ENCODE measurements around the gene CHST8.
"Not testable (repeated sequence)": the region's sequence is repeated elsewhere in the genome, so short reads cannot be mapped to it uniquely, and the experiment has no call there.

Gene CHST8

DNA sequence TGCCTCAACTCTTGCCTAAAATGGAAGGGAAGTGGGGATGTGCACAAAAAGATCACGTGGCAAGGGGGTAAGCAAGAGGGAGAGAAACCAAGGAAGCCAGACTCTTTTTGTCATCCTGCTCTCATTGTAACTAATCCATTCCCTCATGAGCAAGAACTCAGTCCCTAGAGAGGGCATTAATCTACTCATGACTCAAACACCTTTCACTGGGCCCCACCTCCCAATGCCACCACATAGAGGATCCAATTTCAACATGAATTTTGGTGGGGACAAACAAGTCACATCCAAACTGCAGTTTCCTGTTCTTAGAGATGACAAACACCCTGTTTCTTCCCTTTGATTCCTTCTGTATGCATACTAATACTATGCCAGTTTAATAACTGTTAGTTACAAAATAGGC, 11.2 kb upstream of the CHST8 start:
- TF ChIP-seq, protein P1, sequence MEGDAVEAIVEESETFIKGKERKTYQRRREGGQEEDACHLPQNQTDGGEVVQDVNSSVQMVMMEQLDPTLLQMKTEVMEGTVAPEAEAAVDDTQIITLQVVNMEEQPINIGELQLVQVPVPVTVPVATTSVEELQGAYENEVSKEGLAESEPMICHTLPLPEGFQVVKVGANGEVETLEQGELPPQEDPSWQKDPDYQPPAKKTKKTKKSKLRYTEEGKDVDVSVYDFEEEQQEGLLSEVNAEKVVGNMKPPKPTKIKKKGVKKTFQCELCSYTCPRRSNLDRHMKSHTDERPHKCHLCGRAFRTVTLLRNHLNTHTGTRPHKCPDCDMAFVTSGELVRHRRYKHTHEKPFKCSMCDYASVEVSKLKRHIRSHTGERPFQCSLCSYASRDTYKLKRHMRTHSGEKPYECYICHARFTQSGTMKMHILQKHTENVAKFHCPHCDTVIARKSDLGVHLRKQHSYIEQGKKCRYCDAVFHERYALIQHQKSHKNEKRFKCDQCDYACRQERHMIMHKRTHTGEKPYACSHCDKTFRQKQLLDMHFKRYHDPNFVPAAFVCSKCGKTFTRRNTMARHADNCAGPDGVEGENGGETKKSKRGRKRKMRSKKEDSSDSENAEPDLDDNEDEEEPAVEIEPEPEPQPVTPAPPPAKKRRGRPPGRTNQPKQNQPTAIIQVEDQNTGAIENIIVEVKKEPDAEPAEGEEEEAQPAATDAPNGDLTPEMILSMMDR (IDR thresholded peaks at IDR 0.05; ENCODE audit: insufficient read depth, low read length, poor library complexity, severe bottlenecking), result no peak
- no peaks in the 10 kb centered on the region for H3K36me3 ChIP-seq (ENCODE audit: control insufficient read depth, insufficient read depth, low read length)
- no peak for DNase-seq (ENCODE audit: extremely low read depth, insufficient read length)
- H3K27me3 ChIP-seq (replicated peaks; ENCODE audit: control insufficient read depth, insufficient read depth, low read length), result no peaks in the 10 kb centered on the region; the same call in 1 of the 2 replicates
- no peak overlapping the region for H3K4me3 ChIP-seq (replicated peaks; ENCODE audit: low read depth, low read length)

DNA sequence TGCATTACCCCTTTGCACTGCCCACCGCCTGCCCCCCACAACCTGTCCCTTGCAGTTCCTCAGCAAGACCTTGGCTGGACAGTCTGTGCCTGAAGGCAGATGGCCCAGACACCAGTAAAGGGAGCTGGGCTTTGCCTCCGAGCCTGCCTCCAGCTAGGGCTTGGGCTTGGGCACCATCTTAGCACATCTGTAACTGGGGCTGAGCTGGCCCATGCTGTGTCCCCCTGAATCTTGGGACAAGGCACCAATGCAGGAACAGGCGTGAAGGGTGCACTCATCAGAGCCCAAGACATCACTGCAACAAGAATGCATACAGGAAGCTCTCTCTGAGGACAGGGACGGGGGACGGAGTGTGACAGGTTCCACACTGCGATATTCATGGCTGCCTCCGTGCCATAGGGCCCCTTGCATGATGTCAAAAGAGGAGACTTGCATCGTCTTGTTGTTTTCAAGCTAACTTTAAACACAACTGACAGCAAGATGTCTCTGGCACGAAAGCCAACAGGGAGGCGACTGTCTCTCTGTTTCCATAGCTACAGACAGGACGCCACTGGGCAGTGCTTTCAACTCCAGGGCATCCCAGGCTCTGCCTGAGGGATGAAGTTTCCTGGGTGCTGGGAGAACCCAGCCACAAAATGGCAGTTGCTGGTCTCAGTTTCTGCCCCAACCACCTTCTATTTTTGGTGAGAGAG, 8.7 kb upstream of the CHST8 start:
- TF ChIP-seq, protein P1 (IDR thresholded peaks at IDR 0.05; ENCODE audit: insufficient read depth, low read length, poor library complexity, severe bottlenecking), result no peak
- DNase-seq (ENCODE audit: extremely low read depth, insufficient read length), result no peak
- Histone ChIP-seq H3K36me3 (ENCODE audit: control insufficient read depth, insufficient read depth, low read length) (no peaks in the 10 kb centered on the region), H3K4me3 (replicated peaks; ENCODE audit: low read depth, low read length) (no peak overlapping the region), H3K27me3 (replicated peaks; ENCODE audit: control insufficient read depth, insufficient read depth, low read length) (no peaks in the 10 kb centered on the region; the same call in 1 of the 2 replicates)

DNA sequence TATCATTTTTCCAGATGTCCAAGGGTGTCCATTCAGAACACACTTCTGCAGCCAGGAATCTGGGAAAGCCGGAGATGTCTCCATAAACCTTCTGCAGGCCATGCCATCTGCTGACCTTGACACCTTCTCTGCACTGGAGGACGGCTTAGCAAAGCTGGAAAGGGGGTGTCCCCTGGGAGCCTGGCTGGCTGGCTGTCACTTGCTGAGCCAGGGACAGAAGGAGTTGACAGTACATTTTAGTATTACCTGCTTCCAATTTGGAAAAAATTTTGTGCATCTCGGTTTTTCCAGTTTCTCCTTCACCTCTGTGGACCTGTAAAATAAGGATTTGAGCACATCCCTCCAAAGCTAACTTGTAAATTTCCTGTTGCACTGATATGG, 8.1 kb upstream of the CHST8 start:
- Histone ChIP-seq H3K36me3 (ENCODE audit: control insufficient read depth, insufficient read depth, low read length) (no peaks in the 10 kb centered on the region), H3K4me3 (replicated peaks; ENCODE audit: low read depth, low read length) (no peak overlapping the region), H3K27me3 (replicated peaks; ENCODE audit: control insufficient read depth, insufficient read depth, low read length) (no peaks in the 10 kb centered on the region; the same call in 1 of the 2 replicates)
- TF ChIP-seq, protein P1 (IDR thresholded peaks at IDR 0.05; ENCODE audit: insufficient read depth, low read length, poor library complexity, severe bottlenecking), result no peak
- DNase-seq (ENCODE audit: extremely low read depth, insufficient read length), result no peak

DNA sequence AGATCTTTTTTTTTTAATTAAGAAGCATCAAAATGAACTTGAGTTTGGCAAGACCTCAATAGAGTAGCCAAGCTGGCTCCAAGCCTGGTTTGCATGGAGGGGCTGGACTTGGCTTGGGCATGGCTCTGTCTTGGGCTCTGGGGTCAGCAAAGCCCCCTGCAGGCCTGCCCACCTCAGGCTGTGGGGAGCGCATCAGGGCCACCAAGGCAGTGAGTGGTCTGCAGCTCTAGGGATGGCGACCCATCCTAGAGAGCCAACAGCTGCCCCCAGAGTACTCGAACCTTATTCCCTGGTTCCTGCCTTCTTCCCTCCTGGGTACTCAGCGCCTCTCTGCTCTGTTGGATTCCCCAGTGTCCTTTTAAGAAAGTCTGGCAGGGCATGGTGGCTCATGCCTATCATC, 5.4 kb upstream of the CHST8 start:
- Histone ChIP-seq H3K36me3 (ENCODE audit: control insufficient read depth, insufficient read depth, low read length) (no peaks in the 10 kb centered on the region), H3K27me3 (replicated peaks; ENCODE audit: control insufficient read depth, insufficient read depth, low read length) (peaks cover 2% of the 10 kb centered on the region; the same call in 1 of the 2 replicates), H3K4me3 (replicated peaks; ENCODE audit: low read depth, low read length) (no peak overlapping the region)
- no peak for DNase-seq (ENCODE audit: extremely low read depth, insufficient read length)
- TF ChIP-seq, protein P1 (IDR thresholded peaks at IDR 0.05; ENCODE audit: insufficient read depth, low read length, poor library complexity, severe bottlenecking), result no peak

DNA sequence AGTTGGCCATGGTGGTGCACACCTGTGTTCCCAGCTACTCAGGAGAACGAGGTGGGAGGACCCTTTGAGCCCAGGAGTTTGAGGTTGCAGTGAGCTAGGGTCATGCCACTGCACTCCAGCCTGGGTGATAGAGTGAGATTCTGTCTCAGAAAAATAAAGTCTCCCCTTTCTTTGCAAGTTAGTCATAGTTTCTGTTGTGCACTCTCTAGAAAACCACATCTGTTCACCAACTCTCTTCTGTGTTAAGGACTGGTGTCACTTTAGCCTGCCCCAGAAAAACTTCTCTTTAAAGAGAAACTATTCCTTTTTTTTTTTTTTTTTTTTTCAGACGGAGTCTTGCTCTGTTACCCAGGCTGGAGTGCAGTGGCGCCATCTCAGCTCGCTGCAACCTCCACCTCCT, 4.9 kb upstream of the CHST8 start:
- H3K27me3 ChIP-seq (replicated peaks; ENCODE audit: control insufficient read depth, insufficient read depth, low read length), result peaks cover 2% of the 10 kb centered on the region; the same call in 1 of the 2 replicates
- H3K36me3 ChIP-seq (ENCODE audit: control insufficient read depth, insufficient read depth, low read length), result no peaks in the 10 kb centered on the region
- H3K4me3 ChIP-seq (replicated peaks; ENCODE audit: low read depth, low read length), result no peak overlapping the region
- DNase-seq (ENCODE audit: extremely low read depth, insufficient read length), result no peak
- TF ChIP-seq, protein P1 (IDR thresholded peaks at IDR 0.05; ENCODE audit: insufficient read depth, low read length, poor library complexity, severe bottlenecking), result no peak

DNA sequence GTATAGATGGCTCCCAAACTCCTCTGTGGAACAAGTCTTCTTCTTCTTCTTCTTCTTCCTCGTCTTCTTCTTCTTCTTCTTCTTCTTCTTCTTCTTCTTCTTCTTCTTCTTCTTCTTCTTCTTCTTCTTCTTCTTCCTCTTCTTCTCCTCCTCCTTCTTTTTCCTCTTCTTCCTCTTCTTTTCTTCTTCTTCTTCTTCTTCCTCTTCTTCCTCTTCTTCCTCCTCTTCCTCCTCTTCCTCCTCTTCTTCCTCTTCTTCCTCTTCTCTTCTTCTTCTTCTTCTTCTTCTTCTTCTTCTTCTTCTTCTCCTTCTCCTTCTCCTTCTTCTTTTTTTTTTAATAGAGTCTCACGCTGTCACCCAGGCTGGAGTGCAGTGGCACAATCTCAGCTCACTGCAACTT, 3.4 kb upstream of the CHST8 start:
- not testable (repeated sequence) for H3K27me3 ChIP-seq (replicated peaks; ENCODE audit: control insufficient read depth, insufficient read depth, low read length); DNase-seq (ENCODE audit: extremely low read depth, insufficient read length); H3K36me3 ChIP-seq (ENCODE audit: control insufficient read depth, insufficient read depth, low read length); H3K4me3 ChIP-seq (replicated peaks; ENCODE audit: low read depth, low read length)

Data from GM06990 (cell line).